ENCODE data around the gene WNT2. TPM values are rescaled to one million over a fixed set of nuclear protein-coding genes. Genes with fewer than 3 reads are reported as not detected.
"Not testable (repeated sequence)": the region's sequence is repeated elsewhere in the genome, so short reads cannot be mapped to it uniquely, and the experiment has no call there.

WNT2 gene
- polyA plus RNA-seq, 1 donor from 2014 or later, result not detected

- H3K27ac Mint-ChIP-seq, result no peak overlapping the region
- no peak overlapping the region for H3K4me3 Mint-ChIP-seq
- peaks cover 3% of the 10 kb centered on the region for H3K27me3 Mint-ChIP-seq
- no peaks in the 10 kb centered on the region for H3K36me3 Mint-ChIP-seq
- no peaks in the 10 kb centered on the region for H3K4me1 Mint-ChIP-seq
- no peaks in the 10 kb centered on the region for H3K9me3 Mint-ChIP-seq
These were observed 63.2 kb downstream of the WNT2 start for GRCh38 chr7:117259615-117260014.

- Mint-ChIP-seq H3K4me3 (no peak overlapping the region), H3K27ac (no peak overlapping the region), H3K9me3 (peaks cover 0 to 4% (median 0%) of the 10 kb centered on the region in 3 donors), H3K36me3 (peaks cover 2% of the 10 kb centered on the region), H3K27me3 (peaks cover 9% of the 10 kb centered on the region), H3K4me1 (peaks cover 0 to 3% (median 0%) of the 10 kb centered on the region in 3 donors)
These were observed 71.2 kb downstream of the WNT2 start for GRCh38 chr7:117251687-117252086.

- no peak overlapping the region for H3K27ac Mint-ChIP-seq
- peaks cover 4% of the 10 kb centered on the region for H3K36me3 Mint-ChIP-seq
- peaks cover 0 to 3% (median 0%) of the 10 kb centered on the region in 3 donors for H3K4me1 Mint-ChIP-seq
- peaks cover 3 to 4% (median 4%) of the 10 kb centered on the region in 3 donors for H3K9me3 Mint-ChIP-seq
- H3K4me3 Mint-ChIP-seq, result no peak overlapping the region
- peaks cover 9% of the 10 kb centered on the region for H3K27me3 Mint-ChIP-seq
These were observed 72.1 kb downstream of the WNT2 start for GRCh38 chr7:117250801-117251200.

- H3K9me3 Mint-ChIP-seq, result peaks cover 5 to 8% (median 5%) of the 10 kb centered on the region in 3 donors
- peaks cover 4% of the 10 kb centered on the region for H3K36me3 Mint-ChIP-seq
- H3K27ac Mint-ChIP-seq, result no peak overlapping the region
- no peak overlapping the region for H3K4me3 Mint-ChIP-seq
- H3K27me3 Mint-ChIP-seq, result peaks cover 9% of the 10 kb centered on the region
- H3K4me1 Mint-ChIP-seq, result peaks cover 0 to 3% (median 0%) of the 10 kb centered on the region in 3 donors
These were observed 72.6 kb downstream of the WNT2 start for GRCh38 chr7:117250245-117250644.

GRCh38 chr7:117249696-117250095 is 73.2 kb downstream of the WNT2 start:
- H3K9me3 Mint-ChIP-seq, result peaks cover 5 to 8% (median 6%) of the 10 kb centered on the region in 3 donors

GRCh38 chr7:117248829-117249228 is 74.0 kb downstream of the WNT2 start:
- Mint-ChIP-seq H3K27ac (no peak overlapping the region), H3K4me1 (peaks cover 0 to 3% (median 0%) of the 10 kb centered on the region in 3 donors), H3K27me3 (peaks cover 6% of the 10 kb centered on the region), H3K4me3 (no peak overlapping the region), H3K36me3 (peaks cover 4% of the 10 kb centered on the region), H3K9me3 (peaks cover 5 to 8% (median 6%) of the 10 kb centered on the region in 3 donors)

More at GRCh38 chr7:117249696-117250095, 73.2 kb downstream of the WNT2 start:
- H3K4me3 Mint-ChIP-seq, result no peak overlapping the region
- peaks cover 6% of the 10 kb centered on the region for H3K27me3 Mint-ChIP-seq
- no peak overlapping the region for H3K27ac Mint-ChIP-seq
- H3K4me1 Mint-ChIP-seq, result peaks cover 0 to 3% (median 0%) of the 10 kb centered on the region in 3 donors
- peaks cover 4% of the 10 kb centered on the region for H3K36me3 Mint-ChIP-seq

GRCh38 chr7:117247809-117248208 is 75.0 kb downstream of the WNT2 start:
- Mint-ChIP-seq H3K27ac (no peak overlapping the region), H3K4me3 (no peak overlapping the region), H3K27me3 (peaks cover 5% of the 10 kb centered on the region), H3K4me1 (peaks cover 0 to 3% (median 0%) of the 10 kb centered on the region in 3 donors), H3K9me3 (peaks cover 5 to 8% (median 6%) of the 10 kb centered on the region in 3 donors), H3K36me3 (peaks cover 4% of the 10 kb centered on the region)

- H3K36me3 Mint-ChIP-seq, H3K4me1 Mint-ChIP-seq, H3K27me3 Mint-ChIP-seq, H3K9me3 Mint-ChIP-seq, H3K27ac Mint-ChIP-seq, H3K4me3 Mint-ChIP-seq: not testable (repeated sequence)
These were observed 77.2 kb downstream of the WNT2 start for GRCh38 chr7:117245703-117246102.

- Mint-ChIP-seq H3K4me1 (no peaks in the 10 kb centered on the region), H3K36me3 (peaks cover 7% of the 10 kb centered on the region), H3K9me3 (peaks cover 2 to 8% (median 5%) of the 10 kb centered on the region in 3 donors), H3K27me3 (peaks cover 2% of the 10 kb centered on the region), H3K4me3 (no peak overlapping the region), H3K27ac (no peak overlapping the region)
These were observed 79.5 kb downstream of the WNT2 start for GRCh38 chr7:117243390-117243789.

GRCh38 chr7:117241088-117241487 is 81.8 kb downstream of the WNT2 start:
- H3K36me3 Mint-ChIP-seq, result peaks cover 6% of the 10 kb centered on the region

GRCh38 chr7:117238937-117239336 is 83.9 kb downstream of the WNT2 start:
- Mint-ChIP-seq H3K27me3 (peaks cover 2% of the 10 kb centered on the region), H3K4me3 (no peak overlapping the region), H3K4me1 (no peaks in the 10 kb centered on the region), H3K27ac (no peak overlapping the region), H3K36me3 (peaks cover 7% of the 10 kb centered on the region), H3K9me3 (peaks cover 1 to 5% (median 2%) of the 10 kb centered on the region in 3 donors)

More at GRCh38 chr7:117241088-117241487, 81.8 kb downstream of the WNT2 start:
- no peak overlapping the region for H3K27ac Mint-ChIP-seq
- H3K4me1 Mint-ChIP-seq, result no peaks in the 10 kb centered on the region
- peaks cover 2% of the 10 kb centered on the region for H3K27me3 Mint-ChIP-seq
- peaks cover 2 to 11% (median 3%) of the 10 kb centered on the region in 3 donors for H3K9me3 Mint-ChIP-seq
- H3K4me3 Mint-ChIP-seq, result no peak overlapping the region

GRCh38 chr7:117238472-117238871 is 84.4 kb downstream of the WNT2 start:
- peaks cover 2% of the 10 kb centered on the region for H3K27me3 Mint-ChIP-seq
- peaks cover 1 to 7% (median 2%) of the 10 kb centered on the region in 3 donors for H3K9me3 Mint-ChIP-seq
- H3K27ac Mint-ChIP-seq, result no peak overlapping the region
- peaks cover 7% of the 10 kb centered on the region for H3K36me3 Mint-ChIP-seq
- no peak overlapping the region for H3K4me3 Mint-ChIP-seq
- no peaks in the 10 kb centered on the region for H3K4me1 Mint-ChIP-seq

- Mint-ChIP-seq H3K27me3 (peaks cover 2% of the 10 kb centered on the region), H3K4me1 (no peaks in the 10 kb centered on the region), H3K36me3 (peaks cover 7% of the 10 kb centered on the region), H3K4me3 (no peak overlapping the region), H3K9me3 (peaks cover 1 to 11% (median 2%) of the 10 kb centered on the region in 3 donors), H3K27ac (no peak overlapping the region)
These were observed 85.2 kb downstream of the WNT2 start for GRCh38 chr7:117237646-117238045.

GRCh38 chr7:117231047-117231359 is 91.9 kb downstream of the WNT2 start:
- peaks cover 2 to 8% (median 3%) of the 10 kb centered on the region in 3 donors for H3K4me1 Mint-ChIP-seq
- H3K9me3 Mint-ChIP-seq, result peaks cover 1 to 6% (median 3%) of the 10 kb centered on the region in 3 donors
- H3K27me3 Mint-ChIP-seq, result no peaks in the 10 kb centered on the region
- no peak overlapping the region for H3K4me3 Mint-ChIP-seq
- peaks cover 2% of the 10 kb centered on the region for H3K36me3 Mint-ChIP-seq
- no peak overlapping the region for H3K27ac Mint-ChIP-seq

- Mint-ChIP-seq H3K4me1 (peaks cover 2 to 8% (median 3%) of the 10 kb centered on the region in 3 donors), H3K4me3 (no peak overlapping the region), H3K9me3 (peaks cover 0 to 6% (median 3%) of the 10 kb centered on the region in 3 donors), H3K27me3 (no peaks in the 10 kb centered on the region), H3K36me3 (peaks cover 2% of the 10 kb centered on the region), H3K27ac (no peak overlapping the region)
These were observed 92.4 kb downstream of the WNT2 start for GRCh38 chr7:117230276-117231046.

- Mint-ChIP-seq H3K27me3 (no peaks in the 10 kb centered on the region), H3K27ac (no peak overlapping the region), H3K9me3 (peaks cover 0 to 6% (median 2%) of the 10 kb centered on the region in 3 donors), H3K4me3 (no peak overlapping the region), H3K36me3 (no peaks in the 10 kb centered on the region), H3K4me1 (peaks cover 2 to 8% (median 3%) of the 10 kb centered on the region in 3 donors)
These were observed 93.5 kb downstream of the WNT2 start for GRCh38 chr7:117229350-117229749.
